C4-2B (cell line): ENCODE results near the gene ERGIC1.

Experiments used
- H3K27ac ChIP-seq: fragments of 450-650 bp; 2 replicates; pipeline ENCODE4 v1.5.1; 2017
- CTCF ChIP-seq: fragments of 450-650 bp; conservative IDR thresholded peaks from 2 replicates; pipeline ENCODE4 v1.5.1; 2017; ENCODE audit warnings: mild to moderate bottlenecking
- ZFX ChIP-seq: fragments of 450-650 bp; IDR thresholded peaks from 2 replicates; pipeline ENCODE4 v1.6.1; 2017

The ERGIC1 gene

GRCh38 chr5:172981931-172982330, 147.9 kb downstream of the ERGIC1 start:
- no peak overlapping the region; the same call in 1 of the 2 replicates for H3K27ac ChIP-seq
- no peak for TF ChIP-seq ZFX
- TF ChIP-seq CTCF, result no peak

GRCh38 chr5:172983542-172984243, 149.6 kb downstream of the ERGIC1 start, which contains the start of gene ATP6V0E1:
ATP6V0E1 (plus strand) TSS chr5:172983771; CDS start chr5:172983861, 90 bp downstream.
- peak within 1 kb of the TSS; percentile 94 for H3K27ac ChIP-seq
- TF ChIP-seq CTCF (no peak), ZFX (peak; percentile 70)

- TF ChIP-seq CTCF (peak; percentile 66), ZFX (peak; percentile 34; the same call in 1 of the 2 replicates)
- peak overlapping the region; percentile 94 for H3K27ac ChIP-seq
Measured at GRCh38 chr5:172984244-172984953, 150.3 kb downstream of the ERGIC1 start.

- TF ChIP-seq CTCF (no peak), ZFX (no peak)
- no peak overlapping the region for H3K27ac ChIP-seq
Measured at GRCh38 chr5:172985596-172985995, 151.5 kb downstream of the ERGIC1 start.

GRCh38 chr5:172988276-172988675, 154.2 kb downstream of the ERGIC1 start:
- H3K27ac ChIP-seq, result no peak overlapping the region
- TF ChIP-seq CTCF (no peak), ZFX (no peak)

GRCh38 chr5:172990776-172991175, 156.7 kb downstream of the ERGIC1 start:
- TF ChIP-seq CTCF (no peak), ZFX (no peak)
- no peak overlapping the region for H3K27ac ChIP-seq

- TF ChIP-seq CTCF, result no peak
Measured at GRCh38 chr5:172994405-172994804, 160.4 kb downstream of the ERGIC1 start.

More at GRCh38 chr5:172994405-172994804, 160.4 kb downstream of the ERGIC1 start:
- no peak overlapping the region for H3K27ac ChIP-seq
